Pulmonary artery endothelial cell (primary cell): Measurements from ENCODE around the gene SUN1. TPM values are rescaled to one million over a fixed set of nuclear protein-coding genes. Genes with fewer than 3 reads are reported as not detected.
"Not testable (repeated sequence)": the region's sequence is repeated elsewhere in the genome, so short reads cannot be mapped to it uniquely, and the experiment has no call there.

Experiments
- DNase-seq: peaks from one replicate; pipeline ENCODE4 v3.0.0-alpha.2; 2011; ENCODE audit warnings: low read depth, low spot score
- total RNA-seq: library from RNA; depleted of rRNA; stranded (reverse); fragments of >200 nt; gene quantifications from 2 replicates; pipeline ENCODE4 v1.2.3, GENCODE V29; 2014

Gene SUN1
- total RNA-seq, 1 donor from 2014 or later: 178 TPM

DNA sequence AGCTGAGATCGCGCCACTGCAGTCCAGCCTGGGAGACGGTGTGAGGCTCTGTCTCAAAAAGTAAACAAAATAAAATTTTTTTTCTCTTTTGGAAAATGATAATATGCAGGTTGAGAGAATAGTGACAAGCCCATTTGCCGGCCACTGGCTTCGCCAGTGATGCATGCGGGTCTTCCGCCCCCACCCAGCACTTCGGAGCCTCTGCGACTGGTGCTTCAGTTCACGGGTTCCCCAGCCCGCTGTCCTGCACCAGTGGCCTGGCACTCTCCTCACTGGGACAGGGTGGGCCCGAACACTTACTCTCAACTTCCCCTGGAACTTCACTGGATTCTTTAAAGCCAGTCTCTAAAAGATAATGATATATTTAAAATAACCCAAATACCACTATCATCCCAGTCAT lies 2.7 kb downstream of the SUN1 start:
- no peak for DNase-seq

DNA sequence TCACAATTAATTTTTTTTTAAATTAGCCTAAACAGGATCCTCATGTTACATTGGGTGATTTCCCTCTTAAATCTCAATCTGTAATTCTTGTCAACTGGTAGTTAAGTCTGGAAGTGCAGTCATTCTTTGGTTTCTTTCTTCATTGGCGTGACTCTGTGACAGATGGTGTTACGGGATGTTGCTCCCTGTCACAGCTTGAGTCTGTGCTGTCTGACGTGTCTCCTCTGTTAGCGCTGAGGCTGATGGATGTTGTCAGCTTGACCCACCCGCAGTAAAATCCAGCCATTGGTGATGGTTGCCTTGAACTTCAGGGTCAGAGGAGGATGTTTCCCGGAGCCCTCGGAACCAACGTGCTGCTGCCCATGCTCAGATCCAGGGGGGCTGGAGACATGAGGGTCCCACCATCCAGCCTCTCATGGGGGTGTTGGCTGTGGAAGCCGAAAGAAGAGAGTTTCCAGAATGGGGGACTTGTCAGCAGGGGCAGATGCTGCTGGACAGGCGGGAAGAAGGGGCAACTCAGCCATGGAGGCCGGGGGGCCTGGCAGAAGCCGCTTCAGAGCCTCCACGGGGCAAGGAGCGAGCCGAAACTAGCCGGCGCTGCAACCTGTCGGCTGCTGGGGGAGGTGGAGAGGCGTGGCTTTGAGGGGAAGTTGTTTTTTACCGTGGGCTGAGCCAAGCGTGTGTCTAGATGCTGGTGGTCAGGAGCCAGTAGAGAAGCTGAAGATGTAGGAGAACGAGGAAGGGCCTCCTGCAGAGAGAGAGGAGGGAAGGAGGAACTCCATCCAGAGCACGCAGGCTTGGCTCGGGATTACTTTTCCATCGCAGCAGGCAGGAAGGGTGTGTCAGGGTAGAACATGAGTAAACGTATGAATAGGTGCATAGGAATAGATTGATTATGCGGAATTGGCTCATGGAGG lies 3.5 kb downstream of the SUN1 start:
- no peak for DNase-seq

DNA sequence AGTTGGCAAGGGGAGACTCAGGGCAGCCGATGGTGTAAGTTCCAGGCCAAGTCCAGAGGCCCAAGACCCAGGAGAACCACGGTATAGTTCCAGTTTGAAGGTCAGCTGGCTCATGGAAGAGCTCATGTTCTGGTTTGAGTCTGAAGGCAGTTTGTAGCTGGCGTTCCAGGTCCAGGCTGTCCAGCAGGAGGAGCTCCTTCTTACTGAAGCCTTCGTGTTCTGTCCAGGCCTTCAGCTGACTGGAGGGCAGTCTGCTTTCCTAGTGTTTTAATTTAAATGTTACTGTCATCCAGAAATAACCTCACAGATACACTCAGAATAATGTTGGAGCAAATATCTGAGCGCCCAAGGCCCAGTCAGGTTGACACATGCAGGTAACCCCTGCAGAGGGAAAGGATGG lies 4.2 kb downstream of the SUN1 start:
- DNase-seq: peak; percentile 29

DNA sequence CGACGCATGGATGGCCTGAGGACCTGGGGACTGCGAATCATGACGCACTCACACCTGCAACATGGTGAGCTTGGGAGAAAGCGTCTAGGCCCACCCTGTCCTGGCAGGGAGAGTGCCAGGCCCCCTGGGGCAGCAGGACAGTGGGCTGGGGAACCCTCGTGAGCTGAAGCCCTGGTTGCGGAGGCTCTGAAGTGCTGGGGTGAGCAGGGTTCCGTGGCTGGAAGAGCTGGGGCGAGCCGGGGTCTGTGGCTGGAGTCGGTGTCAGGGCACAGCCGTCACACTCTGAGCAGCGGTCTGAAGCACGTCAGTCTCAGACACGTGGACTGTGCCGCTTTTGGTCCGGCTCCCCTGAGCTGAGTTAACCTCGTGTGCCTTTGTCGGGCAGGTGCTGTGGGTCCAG lies 4.7 kb downstream of the SUN1 start:
- no peak for DNase-seq

DNA sequence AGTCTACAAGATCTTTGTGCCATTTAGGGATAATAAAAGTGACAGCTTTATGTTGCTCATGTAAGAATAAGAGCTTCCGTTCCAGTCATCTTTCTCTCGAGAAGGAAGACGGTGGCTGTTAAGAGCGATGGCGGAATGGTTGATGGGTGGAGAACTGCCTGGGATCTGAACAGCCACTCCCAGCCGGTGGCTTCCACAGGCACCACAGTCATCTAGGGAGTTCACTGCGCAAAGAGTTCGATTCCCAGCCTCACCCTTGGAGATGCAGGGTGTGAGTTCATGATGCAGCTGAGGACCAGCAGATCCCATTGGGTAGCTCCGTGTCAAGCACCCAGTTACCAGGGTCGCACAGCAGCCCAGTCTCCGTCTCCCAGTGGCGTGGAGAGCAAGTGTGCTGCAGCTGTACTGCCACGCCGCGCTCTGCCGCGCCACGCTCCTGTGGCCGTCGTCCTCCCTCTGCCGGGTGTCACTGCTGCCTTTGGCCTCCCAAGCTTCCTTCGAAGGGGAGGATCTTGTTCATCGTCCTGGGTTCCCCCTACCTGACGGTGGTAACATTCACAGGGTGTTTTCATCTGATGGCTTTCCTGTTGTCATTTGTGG lies 7.8 kb downstream of the SUN1 start:
- no peak for DNase-seq

DNA sequence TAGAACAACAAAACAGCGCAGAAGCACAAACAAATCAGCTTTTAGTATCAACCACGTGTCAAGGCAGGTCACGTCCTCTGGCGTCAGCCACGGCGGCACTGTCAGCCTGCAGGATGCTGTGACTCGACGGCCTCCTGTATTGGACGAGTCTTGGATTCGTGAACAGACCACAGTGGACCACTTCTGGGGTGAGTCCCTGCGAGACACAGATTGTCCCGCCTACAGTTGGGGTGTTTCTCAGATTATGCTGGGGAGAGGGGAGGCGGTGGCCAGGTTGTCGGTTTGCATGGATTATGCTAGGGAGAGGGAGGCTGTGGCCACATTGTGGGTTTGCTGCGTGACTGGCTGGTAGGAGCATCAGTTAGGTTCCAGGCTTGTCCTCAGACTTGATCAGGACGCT lies 9.7 kb downstream of the SUN1 start:
- DNase-seq: no peak

DNA sequence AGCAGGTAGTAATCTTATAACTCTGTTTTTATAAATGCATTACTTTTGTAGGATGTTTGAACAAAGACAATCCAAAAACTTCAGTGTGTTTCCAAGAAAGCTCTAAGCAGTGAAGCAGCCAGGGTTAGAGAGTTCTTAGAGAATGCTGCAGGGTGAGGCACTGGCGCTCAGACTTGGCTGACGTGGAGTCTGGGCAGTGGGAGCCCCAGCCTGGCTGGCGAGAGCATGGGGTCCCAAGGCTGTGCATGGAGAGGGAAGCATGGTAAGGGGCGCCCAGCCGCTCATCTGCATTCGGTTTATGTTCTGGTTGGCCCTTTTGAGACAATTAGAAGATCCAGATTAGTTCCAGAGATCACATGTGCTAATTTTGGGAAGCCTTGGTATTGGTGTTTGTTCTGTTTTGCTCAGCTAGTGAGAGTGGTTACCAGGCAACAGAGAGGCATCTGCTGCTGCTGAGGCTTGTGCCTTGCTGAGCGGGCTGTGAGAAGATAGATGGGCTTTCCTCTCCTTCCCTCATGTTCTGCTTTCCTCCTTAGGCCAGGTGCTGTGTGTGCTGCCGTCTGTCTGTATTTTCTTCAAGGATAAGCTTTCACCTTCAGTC lies 10.3 kb downstream of the SUN1 start:
- no peak for DNase-seq

DNA sequence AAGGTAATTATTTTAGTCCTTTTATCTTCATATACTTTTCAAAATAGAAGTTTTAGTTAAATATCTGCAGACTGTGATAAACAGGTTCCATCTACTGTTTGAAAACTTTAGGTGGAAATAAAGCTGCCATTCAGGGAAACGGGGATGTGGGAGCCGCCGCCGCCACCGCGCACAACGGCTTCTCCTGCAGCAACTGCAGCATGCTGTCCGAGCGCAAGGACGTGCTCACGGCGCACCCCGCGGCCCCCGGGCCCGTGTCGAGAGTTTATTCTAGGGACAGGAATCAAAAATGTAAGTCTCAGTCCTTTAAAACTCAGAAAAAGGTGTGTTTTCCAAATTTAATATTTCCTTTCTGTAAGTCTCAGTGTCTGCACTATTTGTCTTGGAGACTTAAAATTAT lies 11.0 kb downstream of the SUN1 start:
- DNase-seq: no peak

DNA sequence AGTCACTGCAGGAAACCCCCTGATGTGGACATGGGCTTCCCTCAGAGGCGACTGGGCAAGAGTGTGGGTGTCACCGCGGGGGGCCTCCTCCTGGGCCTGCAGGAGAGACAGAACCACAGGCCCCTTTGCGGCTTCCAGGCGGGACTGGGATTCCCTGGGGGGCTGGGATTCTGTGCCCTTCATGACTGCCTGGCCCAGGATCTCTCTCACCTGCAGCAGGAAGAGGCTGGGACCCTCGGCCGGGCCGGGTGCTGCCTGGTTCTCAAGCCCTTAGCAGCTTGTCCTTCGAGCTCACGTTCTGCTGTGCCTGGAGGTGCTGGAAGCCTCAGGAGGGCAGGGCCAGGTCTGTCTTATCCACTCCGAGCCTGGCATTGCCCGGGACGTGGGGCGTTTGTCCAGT lies 11.8 kb downstream of the SUN1 start:
- no peak for DNase-seq

DNA sequence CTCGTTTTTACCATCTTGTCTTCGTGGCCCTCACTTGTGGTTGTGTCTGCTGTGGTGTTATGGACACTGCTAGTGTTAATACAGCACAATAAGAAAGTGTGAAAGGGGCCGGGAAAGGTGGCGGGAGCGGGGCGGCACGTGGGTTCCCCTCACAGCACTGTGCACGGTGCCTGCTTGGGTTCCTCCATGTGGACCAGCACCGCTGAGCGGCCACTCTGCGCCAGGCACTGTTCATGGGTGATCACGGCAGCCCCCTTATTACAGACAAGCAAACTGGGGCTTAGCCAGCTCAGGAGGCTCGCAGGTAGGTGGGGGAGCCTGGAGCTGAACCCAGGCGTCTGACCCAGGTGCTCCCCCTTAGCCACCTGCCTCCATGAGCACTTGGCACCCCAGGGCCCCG lies 12.2 kb downstream of the SUN1 start:
- DNase-seq: no peak

DNA sequence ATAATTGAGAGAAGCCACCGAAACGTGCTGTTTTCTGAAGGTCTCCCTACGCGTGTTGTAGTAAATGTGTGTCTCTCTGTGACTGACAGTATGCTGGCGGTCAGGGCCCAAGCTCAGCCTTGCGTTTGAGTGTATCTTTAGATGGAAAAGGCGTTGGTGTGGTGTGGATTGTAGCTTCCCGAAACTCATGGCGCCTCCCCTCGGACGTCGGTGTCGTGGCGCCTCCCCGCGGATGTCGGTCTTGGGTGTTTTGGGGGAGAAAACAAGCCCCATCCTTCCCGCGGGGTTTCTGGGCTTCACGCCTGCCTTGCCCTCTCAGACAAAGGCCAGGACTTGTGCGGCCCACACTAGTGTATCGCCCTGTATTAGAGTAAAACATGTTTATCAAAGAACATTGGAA lies 12.8 kb downstream of the SUN1 start:
- DNase-seq: no peak

DNA sequence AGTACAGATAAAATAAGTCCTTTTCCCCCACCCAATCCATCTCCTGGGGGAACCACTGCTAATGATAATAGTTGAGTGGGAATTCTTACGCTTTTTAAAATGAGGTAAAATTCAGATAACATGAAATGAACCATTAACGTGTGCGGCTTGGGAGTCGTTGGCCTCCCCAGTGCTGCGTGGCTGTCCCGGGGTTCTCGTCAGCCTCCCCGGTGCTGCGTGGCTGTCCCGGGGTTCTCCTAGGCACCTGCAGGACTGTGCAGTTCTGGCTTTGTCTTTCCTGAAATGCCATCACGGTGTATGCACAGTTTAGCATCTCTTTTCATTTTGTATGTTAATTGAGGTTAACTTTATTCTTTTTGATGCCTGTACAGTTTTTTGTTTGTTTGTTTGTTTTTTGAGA lies 13.5 kb downstream of the SUN1 start:
- DNase-seq: no peak

DNA sequence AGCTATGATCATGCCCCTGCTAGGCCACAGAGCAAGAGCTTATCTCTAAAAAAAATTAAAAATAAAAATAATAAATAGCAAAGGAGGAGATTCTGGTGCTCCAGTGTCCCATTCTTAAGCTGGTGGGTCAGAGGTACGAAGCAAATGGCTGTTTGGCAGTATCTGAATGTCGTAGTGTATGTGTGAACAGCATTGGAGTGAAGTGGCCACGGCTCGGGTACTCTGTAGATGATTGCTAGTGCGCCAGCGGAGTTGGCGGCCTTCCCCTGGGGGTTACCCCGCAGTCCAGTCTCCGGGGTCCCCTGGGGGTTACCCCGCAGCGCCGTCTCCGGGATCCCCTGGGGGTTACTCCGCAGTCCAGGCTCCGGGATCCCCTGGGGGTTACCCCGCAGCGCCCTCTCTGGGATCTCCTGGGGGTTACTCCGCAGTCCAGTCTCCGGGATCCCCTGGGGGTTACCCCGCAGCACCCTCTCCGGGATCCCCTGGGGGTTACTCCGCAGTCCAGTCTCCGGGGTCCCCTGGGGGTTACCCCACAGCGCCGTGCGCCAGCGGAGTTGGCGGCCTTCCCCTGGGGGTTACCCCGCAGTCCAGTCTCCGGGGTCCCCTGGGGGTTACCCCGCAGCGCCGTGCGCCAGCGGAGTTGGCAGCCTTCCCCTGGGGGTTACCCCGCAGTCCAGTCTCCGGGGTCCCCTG lies 14.8 kb downstream of the SUN1 start:
- DNase-seq: not testable (repeated sequence)

DNA sequence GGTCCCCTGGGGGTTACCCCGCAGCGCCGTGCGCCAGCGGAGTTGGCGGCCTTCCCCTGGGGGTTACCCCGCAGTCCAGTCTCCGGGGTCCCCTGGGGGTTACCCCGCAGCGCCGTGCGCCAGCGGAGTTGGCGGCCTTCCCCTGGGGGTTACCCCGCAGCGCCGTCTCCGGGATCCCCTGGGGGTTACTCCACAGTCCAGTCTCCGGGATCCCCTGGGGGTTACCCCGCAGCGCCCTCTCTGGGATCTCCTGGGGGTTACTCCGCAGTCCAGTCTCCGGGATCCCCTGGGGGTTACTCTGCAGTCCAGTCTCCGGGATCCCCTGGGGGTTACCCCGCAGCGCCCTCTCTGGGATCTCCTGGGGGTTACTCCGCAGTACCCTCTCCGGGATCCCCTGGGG lies 15.5 kb downstream of the SUN1 start:
- DNase-seq: not testable (repeated sequence)

DNA sequence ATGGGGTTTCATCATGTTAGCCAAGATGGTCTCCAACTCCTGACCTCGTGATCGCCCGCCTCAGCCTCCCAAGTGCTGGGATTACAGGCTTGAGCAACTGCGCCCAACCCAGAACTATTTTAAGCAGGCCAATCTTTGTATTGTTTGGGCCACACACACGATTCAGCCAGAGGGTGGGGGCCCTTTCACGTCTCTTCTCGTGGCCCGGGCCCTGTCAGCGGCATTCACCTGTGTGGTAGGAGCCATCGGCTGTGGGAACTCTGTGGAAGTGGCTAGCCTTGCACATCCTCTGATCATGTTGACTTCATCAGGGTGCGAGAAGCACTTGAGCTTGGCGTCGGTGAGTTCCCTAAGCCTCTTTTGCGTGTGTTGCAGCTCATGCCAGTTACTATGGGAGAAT lies 16.9 kb downstream of the SUN1 start:
- no peak for DNase-seq

DNA sequence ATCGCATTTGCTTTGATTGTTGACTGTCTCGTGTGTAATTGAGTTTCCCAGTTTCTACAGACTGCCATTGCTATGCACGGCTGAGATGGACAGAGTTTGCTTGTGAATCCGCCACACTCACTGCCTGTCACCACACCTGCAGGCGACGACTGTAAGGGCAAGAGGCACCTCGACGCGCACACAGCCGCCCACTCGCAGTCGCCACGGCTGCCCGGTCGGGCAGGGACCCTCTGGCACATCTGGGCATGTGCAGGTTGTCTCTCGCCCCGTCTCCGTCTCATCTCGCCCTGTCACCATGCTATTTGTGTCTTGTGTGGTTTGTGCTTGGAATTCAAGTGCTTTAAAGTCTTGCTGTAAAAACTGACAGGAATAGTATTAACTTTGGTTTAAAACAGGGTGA lies 17.5 kb downstream of the SUN1 start:
- DNase-seq: no peak

DNA sequence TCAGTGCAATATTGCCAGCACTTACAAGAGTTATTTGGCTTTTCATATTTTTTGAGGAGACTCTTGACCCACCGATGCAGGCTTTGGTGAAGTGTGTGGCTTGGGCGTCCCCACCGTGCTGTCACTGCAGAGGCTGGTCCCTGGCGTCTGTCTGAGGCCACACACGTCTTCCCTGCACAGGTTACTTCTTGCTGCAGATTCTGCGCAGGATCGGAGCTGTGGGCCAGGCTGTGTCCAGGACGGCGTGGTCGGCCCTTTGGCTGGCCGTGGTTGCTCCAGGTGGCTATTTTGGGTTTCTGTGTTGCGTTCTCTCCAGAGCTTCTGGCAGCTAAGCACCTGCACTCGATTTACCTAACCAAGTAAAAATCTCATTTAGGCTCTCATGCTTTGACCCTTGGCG lies 18.9 kb downstream of the SUN1 start:
- DNase-seq: no peak

DNA sequence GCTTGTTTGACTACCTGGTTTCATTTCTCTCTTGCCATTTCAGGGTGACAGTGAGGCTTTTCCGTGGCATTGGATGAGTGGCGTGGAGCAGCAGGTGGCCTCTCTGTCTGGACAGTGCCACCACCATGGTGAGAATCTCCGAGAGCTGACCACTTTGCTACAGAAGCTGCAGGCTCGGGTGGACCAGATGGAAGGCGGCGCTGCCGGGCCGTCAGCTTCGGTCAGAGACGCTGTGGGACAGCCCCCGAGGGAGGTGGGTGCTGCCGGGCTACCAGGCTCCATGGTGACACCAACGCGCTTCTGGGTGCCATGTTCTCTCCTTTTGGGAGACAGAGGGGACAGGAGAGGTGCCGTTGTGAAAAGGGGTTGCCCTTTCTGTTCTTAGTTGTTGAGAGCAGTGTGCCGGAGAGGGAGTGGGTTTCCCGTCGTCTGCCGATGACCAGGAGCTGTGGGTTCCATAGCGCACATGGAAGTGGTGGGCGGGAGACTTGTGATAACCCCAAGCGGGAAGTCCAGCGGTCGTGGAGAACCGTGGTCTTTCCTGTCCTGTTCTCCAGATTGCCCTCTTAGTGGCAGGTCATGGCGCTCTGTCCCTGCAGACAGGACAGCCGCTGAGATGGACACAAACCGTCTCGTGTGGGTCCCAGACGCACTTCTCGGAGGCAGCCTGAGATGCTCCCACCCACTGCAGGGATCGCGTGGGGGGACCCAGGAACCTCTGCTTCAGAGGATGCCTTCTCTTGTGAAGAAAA lies 21.3 kb downstream of the SUN1 start:
- DNase-seq: no peak

DNA sequence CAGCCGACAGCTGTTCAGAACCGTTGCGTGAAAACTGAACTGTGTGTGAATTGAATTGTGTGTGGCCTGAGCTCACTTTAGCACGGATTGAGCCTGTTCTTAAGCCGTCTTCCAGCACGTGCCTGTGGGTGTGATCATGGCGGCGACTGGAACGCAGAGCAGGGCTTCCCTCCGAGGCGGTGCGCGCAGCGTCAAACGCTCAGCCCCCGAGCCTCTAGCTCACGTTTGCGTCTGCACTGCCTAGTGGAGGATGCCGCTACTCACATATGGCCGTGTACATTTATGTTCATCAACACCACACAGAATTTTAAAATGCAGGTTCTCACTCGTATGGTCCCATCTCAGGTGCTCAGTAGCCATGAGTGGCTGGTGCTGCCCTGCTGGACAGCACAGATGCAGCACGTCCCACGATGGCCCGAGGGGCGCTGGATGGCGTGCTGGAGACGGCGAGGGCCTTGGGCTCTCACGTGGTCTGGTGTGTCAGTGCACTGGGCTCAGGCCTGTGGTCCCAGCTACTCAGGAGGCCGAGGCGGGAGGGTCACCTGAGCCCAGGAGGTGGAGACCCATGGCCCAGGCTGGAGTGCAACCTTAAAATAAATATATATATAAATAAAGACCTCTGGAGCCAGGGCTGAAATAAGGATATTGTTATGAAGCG lies 22.0 kb downstream of the SUN1 start:
- no peak for DNase-seq

DNA sequence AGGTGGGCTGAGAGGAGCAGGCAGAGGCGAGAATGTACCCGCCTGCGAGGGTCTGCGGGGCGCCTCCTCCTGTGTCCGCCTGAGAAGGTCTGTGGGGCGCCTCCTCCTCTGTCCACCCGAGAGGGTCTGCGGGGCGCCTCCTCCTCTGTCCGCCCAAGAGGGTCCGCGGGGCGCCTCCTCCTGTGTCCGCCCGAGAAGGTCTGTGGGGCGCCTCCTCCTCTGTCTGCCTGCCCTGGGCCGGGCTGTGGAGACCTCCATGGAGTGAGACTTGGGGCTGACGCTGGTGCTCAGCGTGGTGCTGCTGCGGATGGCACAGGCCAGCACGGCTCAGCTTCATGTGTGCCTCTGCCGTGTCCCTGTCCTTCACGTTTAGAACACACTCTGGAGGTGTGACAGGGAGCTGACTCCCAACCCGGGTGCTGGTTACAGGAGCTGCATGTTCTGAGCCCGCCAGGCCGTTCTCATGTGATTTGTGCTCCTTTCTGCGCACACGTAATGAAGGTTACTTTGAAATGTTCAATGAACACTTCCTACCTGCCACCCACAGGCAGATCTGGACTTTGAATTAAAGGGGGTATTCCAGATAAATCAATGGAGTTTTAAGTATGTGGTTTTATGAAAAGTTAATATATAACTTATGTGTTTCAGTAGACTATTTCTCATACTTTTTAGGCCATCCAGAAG lies 23.6 kb downstream of the SUN1 start:
- DNase-seq: no peak
